SW 1271 (cell line): ENCODE results near the gene TRIM9.
A peak's percentile ranks its signal among the peaks of the same experiment; 100 is the strongest.
"Not testable (repeated sequence)": the region's sequence is repeated elsewhere in the genome, so short reads cannot be mapped to it uniquely, and the experiment has no call there.

Source experiments
- DNase-seq, 2 experiments: peaks; one replicate each; lab custom pipeline; 2025; lab: John Stamatoyannopoulos, UW

Gene TRIM9

GRCh38 chr14:51004352-51004800 lies 90.5 kb downstream of the TRIM9 start:
- no peak for DNase-seq

- no peak for DNase-seq
Measured at GRCh38 chr14:51002406-51002999, 92.4 kb downstream of the TRIM9 start.

- no peak for DNase-seq
Measured at GRCh38 chr14:51000566-51000965, 94.3 kb downstream of the TRIM9 start.

GRCh38 chr14:50999726-51000125 lies 95.2 kb downstream of the TRIM9 start:
- DNase-seq: no peak

GRCh38 chr14:50998612-50999011 lies 96.3 kb downstream of the TRIM9 start:
- no peak for DNase-seq

- no peak for DNase-seq
Measured at GRCh38 chr14:50997712-50998111, 97.2 kb downstream of the TRIM9 start.

GRCh38 chr14:50994158-50994557 lies 100.7 kb downstream of the TRIM9 start:
- DNase-seq: not testable (repeated sequence)

- DNase-seq: no peak
Measured at GRCh38 chr14:50985859-50986331, 109.0 kb downstream of the TRIM9 start.

GRCh38 chr14:50985124-50985858 lies 109.6 kb downstream of the TRIM9 start:
- DNase-seq: no peak

- no peak for DNase-seq
Measured at GRCh38 chr14:50984036-50984710, 110.7 kb downstream of the TRIM9 start.

GRCh38 chr14:50979941-50980850 lies 114.7 kb downstream of the TRIM9 start:
- no peak for DNase-seq

GRCh38 chr14:50978888-50979287 lies 116.0 kb downstream of the TRIM9 start:
- no peak for DNase-seq

- no peak for DNase-seq
Measured at GRCh38 chr14:50978529-50978871, 116.4 kb downstream of the TRIM9 start.

- DNase-seq: no peak
Measured at GRCh38 chr14:50977863-50978528, 116.9 kb downstream of the TRIM9 start.

GRCh38 chr14:50974118-50974517 lies 120.8 kb downstream of the TRIM9 start:
- DNase-seq: no peak

GRCh38 chr14:50972734-50973133 lies 122.2 kb downstream of the TRIM9 start:
- no peak for DNase-seq

- DNase-seq: no peak
Measured at GRCh38 chr14:50970886-50971781, 123.8 kb downstream of the TRIM9 start.

GRCh38 chr14:50967790-50968189 lies 127.1 kb downstream of the TRIM9 start:
- DNase-seq: no peak

GRCh38 chr14:50967103-50967502 lies 127.8 kb downstream of the TRIM9 start:
- DNase-seq: no peak

GRCh38 chr14:50964683-50965390 lies 130.1 kb downstream of the TRIM9 start:
- peak in 1 of 2 experiments; percentile 27 for DNase-seq
